GM12891 (cell line): ENCODE measurements around the gene IL1RL1.

ENCODE experiments used
- PAX5 ChIP-seq: IDR thresholded peaks from 2 replicates; pipeline ENCODE4 v1.6.1; 2011; ENCODE audit warnings: low read length, moderate library complexity, mild to moderate bottlenecking; ENCODE audit not compliant: insufficient read depth, severe bottlenecking
- POLR2A ChIP-seq: IDR thresholded peaks from 2 replicates; pipeline ENCODE4 v1.6.1; 2011; ENCODE audit warnings: low read depth, low read length, control low read depth
- POLR2AphosphoS5 ChIP-seq: IDR thresholded peaks from 2 replicates; pipeline ENCODE4 v1.6.1; 2011; ENCODE audit warnings: low read depth, low read length, control low read depth
- POU2F2 ChIP-seq: IDR thresholded peaks from 2 replicates; pipeline ENCODE4 v1.6.1; 2011; ENCODE audit warnings: low read depth, mild to moderate bottlenecking, control low read depth, low read length, moderate library complexity
- TAF1 ChIP-seq: IDR thresholded peaks from 2 replicates; pipeline ENCODE4 v1.6.1; 2011; ENCODE audit warnings: low read depth, low read length, control low read depth

GRCh38 chr2:102350137-102350793 lies 38.9 kb downstream of the IL1RL1 start:
- TF ChIP-seq POLR2AphosphoS5 (no peak), POLR2A (no peak), POU2F2 (no peak), TAF1 (no peak), PAX5 (no peak)
